CD4-positive, alpha-beta T cell treated with Interleukin-6 at 100 ng/mL for 8 hours (primary cell): ENCODE results near the gene ANKIB1.

ENCODE experiments used
- DNase-seq: peaks from one replicate; pipeline ENCODE4 v3.0.0-alpha.2; 2020; ENCODE audit warnings: mixed read lengths, low spot score

The ANKIB1 gene

GRCh38 chr7:92447345-92448204, 201.8 kb downstream of the ANKIB1 start, which contains the start of gene GATAD1:
Gene GATAD1 (plus strand): TSS chr7:92447482. CDS start chr7:92447730, 248 bp downstream.
- DNase-seq: peak; percentile 86

- peak; percentile 47 for DNase-seq
These were observed 202.5 kb downstream of the ANKIB1 start for GRCh38 chr7:92448205-92448747.
